HepG2 (cell line): ENCODE data around the gene ZAR1L. TPM values are rescaled to one million over a fixed set of nuclear protein-coding genes. Genes with fewer than 3 reads are reported as not detected.

ENCODE experiments used
- ATAC-seq: fragments of 200-7000 bp; cut with Tn5 transposase; 3 replicates; pipeline ENCODE4 v1.9.1; 2020; ENCODE audit warnings: mild to moderate bottlenecking, moderate library complexity
- BruUV-seq: library from RNA; stranded (reverse); fragments of 400-500 nt; replicated peaks from 2 replicates; lab custom pipeline; 2021; lab: Mats Ljungman, UMichigan
- CTCF ChIA-PET: fragments of 300-600 bp; formaldehyde crosslinking; extraction: SDS; loops from one replicate; lab custom pipeline; 2021; ENCODE audit warnings: low total read pairs, inconsistent platforms, low intra/inter-chr PET ratio; lab: Yijun Ruan, JAX
- POLR2A ChIA-PET: fragments of 350-600 bp; sonication (Branson Sonifier 250); formaldehyde crosslinking; loops from one replicate; lab custom pipeline; 2020; ENCODE audit warnings: antibody characterized with exemption, inconsistent platforms; lab: Yijun Ruan, JAX
- DNase-seq: peaks from one replicate; pipeline ENCODE4 v3.0.0-alpha.2; 2015; ENCODE audit warnings: low spot score
- FAIRE-seq: peaks from 3 replicates; lab custom pipeline; 2011; peaks lifted over from hg19 to GRCh38; lab: Jason Lieb, UNC
- H2AFZ ChIP-seq: one replicate; pipeline ENCODE4 v1.6.1; 2011; ENCODE audit warnings: low read length, inconsistent platforms
- H3K27ac ChIP-seq: fragments of 300-600 bp; 3 replicates; pipeline ENCODE4 v1.8.0; 2011; ENCODE audit warnings: mixed run types, mild to moderate bottlenecking, mixed read lengths, low read length, inconsistent platforms; ENCODE audit not compliant: insufficient read depth; ENCODE audit errors: extremely low read length
- H3K27me3 ChIP-seq, 2 experiments: fragments of 200-600 bp in 1 of 2; 2 replicates in 1 of 2; 3 replicates in 1 of 2; pipeline versions ENCODE4 v1.6.0 to v1.8.0; 2011; ENCODE audit warnings: low read length in 2 of 2, mild to moderate bottlenecking in 2 of 2, moderate library complexity in 2 of 2, inconsistent platforms in 1 of 2; ENCODE audit not compliant: insufficient read depth in 2 of 2, control insufficient read depth in 1 of 2
- H3K36me3 ChIP-seq, 2 experiments: fragments of 200-600 bp in 1 of 2; replicated peaks in 1 of 2; 2 replicates in 1 of 2; 3 replicates in 1 of 2; pipeline versions ENCODE4 v1.5.1 to v1.8.0; 2011; ENCODE audit warnings: low read length in 2 of 2, inconsistent platforms in 1 of 2; ENCODE audit not compliant: insufficient read depth in 2 of 2, control insufficient read depth in 1 of 2
- H3K4me1 ChIP-seq: 2 replicates; pipeline ENCODE4 v1.5.1; 2012; ENCODE audit warnings: low read length, inconsistent platforms; ENCODE audit not compliant: insufficient read depth
- H3K4me2 ChIP-seq: 2 replicates; pipeline ENCODE4 v1.6.0; 2011; ENCODE audit warnings: low read depth, low read length, inconsistent platforms
- H3K4me3 ChIP-seq, 3 experiments: fragments of 200-600 bp in 1 of 3; sonication (generic), shearing (Covaris generic) in 1 of 3; replicated peaks in 1 of 3; 2 replicates each; pipeline ENCODE4 v1.5.1; 2011 to 2016; ENCODE audit warnings: low read length in 3 of 3, inconsistent platforms in 2 of 3, low read depth in 2 of 3, mild to moderate bottlenecking in 2 of 3, control low read depth in 1 of 3, mixed read lengths in 1 of 3; ENCODE audit not compliant: insufficient read depth in 1 of 3
- H3K79me2 ChIP-seq: one replicate; pipeline ENCODE4 v1.6.1; 2011; ENCODE audit warnings: low read length, inconsistent platforms; ENCODE audit not compliant: insufficient read depth
- H3K9ac ChIP-seq: 2 replicates; pipeline ENCODE4 v1.6.0; 2011; ENCODE audit warnings: mild to moderate bottlenecking, low read depth, low read length, inconsistent platforms; ENCODE audit not compliant: insufficient read depth
- H3K9me3 ChIP-seq: 2 replicates; pipeline ENCODE4 v1.5.1; 2012; ENCODE audit warnings: mild to moderate bottlenecking, low read length
- H4K20me1 ChIP-seq: 2 replicates; pipeline ENCODE4 v1.6.0; 2011; ENCODE audit warnings: inconsistent platforms, mild to moderate bottlenecking, low read length, moderate library complexity; ENCODE audit not compliant: insufficient read depth
- ASH2L ChIP-seq: fragments of 300-600, 200-600 bp; sonication (generic); IDR thresholded peaks from 2 replicates; pipeline ENCODE4 v1.7.0; 2017; ENCODE audit warnings: low read depth, mild to moderate bottlenecking, moderate library complexity, mixed read lengths, low read length; ENCODE audit not compliant: insufficient read length
- EP300 ChIP-seq, 3 experiments: sonication (generic) in 1 of 3; formaldehyde crosslinking in 1 of 3; IDR thresholded peaks; 2 replicates each; pipeline versions ENCODE4 v1.5.1 to v1.6.1; 2011 to 2020; ENCODE audit warnings: low read depth in 2 of 3, low read length in 2 of 3, borderline replicate concordance in 1 of 3, improper control_type of control experiment in 1 of 3, mild to moderate bottlenecking in 1 of 3, missing genetic modification reagents in 1 of 3, moderate library complexity in 1 of 3
- PAXIP1 ChIP-seq: sonication (generic); formaldehyde crosslinking; conservative IDR thresholded peaks from 2 replicates; pipeline ENCODE4 v1.4.0; 2020; ENCODE audit warnings: mild to moderate bottlenecking, missing genetic modification reagents, moderate library complexity
- PHF5A ChIP-seq: IDR thresholded peaks from one replicate; pipeline ENCODE4 v1.6.1; 2018; ENCODE audit warnings: low read depth, missing genetic modification reagents; ENCODE audit not compliant: unreplicated experiment
- SIX4 ChIP-seq: sonication (generic); formaldehyde crosslinking; IDR thresholded peaks from 2 replicates; pipeline ENCODE4 v1.4.0; 2020; ENCODE audit warnings: missing genetic modification reagents
- TCF7 ChIP-seq: sonication (generic); IDR thresholded peaks from 2 replicates; pipeline ENCODE4 v1.6.1; 2016; ENCODE audit warnings: antibody characterized with exemption, low read depth
- ZBTB39 ChIP-seq: sonication (generic); formaldehyde crosslinking; IDR thresholded peaks from 2 replicates; pipeline ENCODE4 v1.5.0; 2020; ENCODE audit warnings: missing genetic modification reagents
- ZNF615 ChIP-seq: sonication (generic); formaldehyde crosslinking; IDR thresholded peaks from 2 replicates; pipeline ENCODE4 v1.5.0; 2020; ENCODE audit warnings: mild to moderate bottlenecking, missing genetic modification reagents, borderline replicate concordance
- WGBS: methylation state at CpG from one replicate; pipeline ENCODE4 v1.1.6; 2017; ENCODE audit warnings: low lambda C conversion rate; 5-methylcytosine and 5-hydroxymethylcytosine counted together
- in situ Hi-C: cut with HindIII; loops from 2 replicates; pipeline ENCODE4 v1.10.0; 2017; ENCODE audit warnings: low pct_unique_long_range_greater_than_20kb; ENCODE audit not compliant: extremely low pct_ligation_motif_present
- intact Hi-C: fragments of 100-400 bp; cut with micrococcal nuclease; formaldehyde crosslinking; loops from one replicate; pipeline ENCODE4 v1.10.0; 2022; ENCODE audit not compliant: unreplicated experiment
- polyA plus RNA-seq, 8 experiments: library from polyadenylated mRNA; depleted of rRNA in 3 of 8; stranded (reverse) in 7 of 8; unstranded in 1 of 8; fragments of >200 nt; fragmentation: Illumina TruSeq in 4 of 8; extraction: Trizol in 4 of 8; gene quantifications; 2 replicates each; pipeline versions ENCODE4 v1.2.1 to v1.2.3, GENCODE V29; 2011 to 2016; ENCODE audit warnings: low read depth in 4 of 8, missing spikeins in 1 of 8, mixed read lengths in 1 of 8; ENCODE audit not compliant: insufficient read depth in 1 of 8
- total RNA-seq, 5 experiments: library from RNA; depleted of rRNA; stranded (reverse); fragments of >200 nt; fragmentation: Illumina TruSeq; extraction: Trizol; gene quantifications; 2 replicates each; pipeline ENCODE4 v1.2.3, GENCODE V29; 2016; ENCODE audit warnings: low read depth in 1 of 5

The ZAR1L gene
- total and polyA plus RNA-seq, 2 of the 13 experiments (the other 11 are each of a cell fraction or from before 2014, with no cell fraction given) = 0.09 TPM; not detected in 1

GRCh38 chr13:32281096-32281495, 34.1 kb downstream of the ZAR1L start:
- Histone ChIP-seq H4K20me1 (no peaks in the 10 kb centered on the region), H3K27me3 (no peaks in the 10 kb centered on the region), H3K27ac (peak overlapping the region; percentile 33), H3K9ac (no peak overlapping the region), H3K36me3 (peaks cover 2 to 24% of the 10 kb centered on the region in 2 experiments; a peak in 3 of 5 replicates), H3K4me1 (peaks cover 54% of the 10 kb centered on the region), H3K9me3 (no peaks in the 10 kb centered on the region), H3K4me3 (no peak overlapping the region), H2AFZ (no peak overlapping the region), H3K79me2 (no peaks in the 10 kb centered on the region), H3K4me2 (no peak overlapping the region)
- POLR2A ChIA-PET = interaction anchor here (1.3 to 1.4 kb wide), 2 partner anchors 25 to 26 kb away, joined by 4 read pairs; no protein-coding TSS in a partner anchor
- TF ChIP-seq PAXIP1 = peak; percentile 44; the same call in 1 of the 2 replicates
- 0 out of 2 replicates have a peak, but pooled peaks have one; percentile 10 for TF ChIP-seq TCF7
- no peak for TF ChIP-seq ZNF615 (CRISPR knock-in tag)
- 0 out of 4 replicates have a peak, but pooled peaks of 1 of the 2 experiments have one; percentile 13 for TF ChIP-seq EP300 (IDR thresholded peaks at IDR 0.05; ENCODE audit: low read depth in 2 of 2, low read length in 2 of 2)
- no peak for TF ChIP-seq EP300 (CRISPR knock-in tag; IDR thresholded peaks at IDR 0.05; ENCODE audit: borderline replicate concordance)
- TF ChIP-seq ASH2L = peak; percentile 21
- no peak for TF ChIP-seq PHF5A
- no peak for TF ChIP-seq SIX4
- TF ChIP-seq ZBTB39 = no peak
- in situ Hi-C loops = no loop called here
- BruUV-seq = no TSS peak
- CTCF ChIA-PET = no interaction called here
- WGBS = 67% methylated on average over 1 of the region's 1 CpG
- ATAC-seq (no peak), DNase-seq (no peak), FAIRE-seq (no peak)
- intact Hi-C loops = no loop called here
